HUES6 (cell line): Measurements from ENCODE around the gene KLF16.
"Not testable (repeated sequence)": the region's sequence is repeated elsewhere in the genome, so short reads cannot be mapped to it uniquely, and the experiment has no call there.

Experiments used
- H3K27ac ChIP-seq: 2 replicates; pipeline ENCODE4 v1.7.0; 2013; ENCODE audit warnings: low read depth, mild to moderate bottlenecking, low read length, inconsistent platforms
- H3K27me3 ChIP-seq: 2 replicates; pipeline ENCODE4 v1.6.1; 2013; ENCODE audit warnings: low read length; ENCODE audit not compliant: control insufficient read depth, insufficient read depth
- H3K36me3 ChIP-seq: 2 replicates; pipeline ENCODE4 v1.6.1; 2013; ENCODE audit warnings: low read length; ENCODE audit not compliant: control insufficient read depth, insufficient read depth
- H3K4me1 ChIP-seq: 2 replicates; pipeline ENCODE4 v1.6.1; 2013; ENCODE audit warnings: low read length; ENCODE audit not compliant: control insufficient read depth, insufficient read depth
- H3K4me3 ChIP-seq: 2 replicates; pipeline ENCODE4 v1.5.1; 2013; ENCODE audit warnings: low read depth, low read length
- H3K9ac ChIP-seq: one replicate; pipeline ENCODE4 v1.6.1; 2013; ENCODE audit warnings: mild to moderate bottlenecking, low read length
- H3K9me3 ChIP-seq: 2 replicates; pipeline ENCODE4 v1.6.1; 2013; ENCODE audit warnings: low read depth, low read length; ENCODE audit not compliant: control insufficient read depth, insufficient read depth

The KLF16 gene

DNA sequence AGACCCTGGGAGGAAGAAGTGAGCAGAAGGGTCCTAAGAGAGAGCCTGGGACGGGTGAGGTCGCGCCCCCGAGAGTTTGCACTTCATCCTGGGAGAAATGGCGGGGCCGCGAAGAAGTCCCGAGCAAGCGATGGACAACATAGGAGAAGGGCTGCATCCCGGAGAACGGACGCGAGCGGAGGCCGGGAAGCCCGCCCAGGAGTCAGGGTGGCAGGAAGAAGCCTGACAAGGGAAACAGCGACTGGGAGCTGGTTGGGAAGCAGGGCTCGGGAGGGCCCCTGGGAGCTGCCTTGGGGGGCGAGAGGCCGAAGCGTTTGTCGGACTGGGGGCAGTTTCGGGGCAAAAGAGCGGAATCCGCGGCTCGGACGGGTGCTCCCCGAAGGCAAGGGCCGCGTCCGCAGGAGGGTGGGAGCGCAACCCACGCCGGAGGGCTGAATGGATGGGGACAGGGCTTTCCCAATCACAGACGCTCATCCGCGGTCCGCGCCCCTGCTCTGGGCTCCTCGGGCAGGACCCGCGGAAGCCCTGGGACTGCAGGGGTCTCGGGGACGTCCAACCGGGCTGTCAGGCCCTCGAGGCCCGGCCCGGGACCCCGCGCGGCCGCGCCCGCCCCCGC, 21.4 kb upstream of the KLF16 start:
- H3K4me3 ChIP-seq = peak overlapping the region; percentile 91

DNA sequence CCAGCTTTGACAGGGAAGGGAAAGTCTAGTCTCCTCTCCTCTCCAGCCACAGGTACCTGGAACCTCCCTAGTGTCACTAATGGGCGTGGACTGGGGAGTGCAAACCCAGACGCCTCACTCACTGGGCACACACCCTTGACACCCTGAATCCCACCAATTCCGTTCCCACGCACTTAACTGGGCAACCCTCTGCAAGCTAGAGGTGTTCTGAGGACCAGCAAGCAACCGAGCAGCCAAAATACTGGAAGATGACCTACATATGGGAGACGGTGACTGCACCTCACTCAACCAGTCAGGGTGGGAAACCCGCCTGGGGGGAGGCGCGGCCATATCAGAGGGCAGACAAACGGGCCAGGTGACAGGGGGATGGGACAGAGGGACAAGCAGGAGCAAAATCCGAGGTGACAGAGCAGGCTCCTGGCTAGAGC, 20.9 kb upstream of the KLF16 start:
- Histone ChIP-seq H3K4me1 (peaks cover 34% of the 10 kb centered on the region), H3K9ac (peak overlapping the region; percentile 85), H3K27ac (no peak overlapping the region), H3K27me3 (no peaks in the 10 kb centered on the region), H3K36me3 (no peaks in the 10 kb centered on the region), H3K9me3 (no peaks in the 10 kb centered on the region), H3K4me3 (peak overlapping the region; percentile 91)

More for the DNA sequence above, 21.4 kb upstream of the KLF16 start:
- no peaks in the 10 kb centered on the region for H3K9me3 ChIP-seq
- no peaks in the 10 kb centered on the region for H3K27me3 ChIP-seq
- H3K36me3 ChIP-seq = no peaks in the 10 kb centered on the region
- H3K4me1 ChIP-seq = peaks cover 34% of the 10 kb centered on the region
- H3K9ac ChIP-seq = peak overlapping the region; percentile 85
- H3K27ac ChIP-seq = no peak overlapping the region

DNA sequence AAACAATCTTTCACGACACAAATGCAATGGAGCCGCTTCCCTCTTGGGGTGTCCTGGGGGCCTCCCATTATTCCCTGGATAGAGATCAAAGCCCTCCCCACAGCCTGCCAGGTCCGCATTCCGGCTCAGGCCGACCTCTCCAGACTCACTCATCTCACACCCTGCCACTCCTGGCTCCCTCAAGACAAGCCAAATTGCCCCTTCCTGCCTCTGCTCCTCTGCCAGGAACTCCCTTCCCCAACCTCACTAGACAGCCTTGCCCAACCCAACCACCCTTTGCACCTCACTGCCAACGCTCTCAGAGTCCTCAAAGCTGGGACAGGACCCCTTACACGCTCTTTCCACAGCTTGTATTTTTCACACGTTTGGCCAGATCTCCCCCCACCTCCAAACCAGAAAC, 20.4 kb upstream of the KLF16 start:
- H3K4me1 ChIP-seq = peaks cover 34% of the 10 kb centered on the region
- no peak overlapping the region for H3K27ac ChIP-seq
- peak overlapping the region; percentile 91 for H3K4me3 ChIP-seq
- no peaks in the 10 kb centered on the region for H3K36me3 ChIP-seq
- peak overlapping the region; percentile 85 for H3K9ac ChIP-seq
- no peaks in the 10 kb centered on the region for H3K27me3 ChIP-seq
- H3K9me3 ChIP-seq = no peaks in the 10 kb centered on the region

GRCh38 chr19:1882786-1883692, 19.7 kb upstream of the KLF16 start:
- Histone ChIP-seq H3K9me3 (no peaks in the 10 kb centered on the region), H3K27ac (no peak overlapping the region), H3K36me3 (no peaks in the 10 kb centered on the region), H3K27me3 (no peaks in the 10 kb centered on the region), H3K4me1 (peaks cover 32% of the 10 kb centered on the region), H3K4me3 (peak overlapping the region; percentile 22; the same call in 1 of the 2 replicates), H3K9ac (peak overlapping the region; percentile 45)

GRCh38 chr19:1882089-1882785, 18.9 kb upstream of the KLF16 start:
- Histone ChIP-seq H3K4me1 (peaks cover 24% of the 10 kb centered on the region), H3K27ac (peak overlapping the region; percentile 25; the same call in 1 of the 2 replicates), H3K27me3 (no peaks in the 10 kb centered on the region), H3K36me3 (no peaks in the 10 kb centered on the region), H3K9ac (peak overlapping the region; percentile 45), H3K9me3 (no peaks in the 10 kb centered on the region), H3K4me3 (peak overlapping the region; percentile 22; the same call in 1 of the 2 replicates)

- H3K9ac ChIP-seq, H3K9me3 ChIP-seq, H3K36me3 ChIP-seq, H3K27me3 ChIP-seq, H3K4me3 ChIP-seq: not testable (repeated sequence)
- H3K4me1 ChIP-seq = peaks cover 22% of the 10 kb centered on the region
- H3K27ac ChIP-seq = peak overlapping the region; percentile 25; the same call in 1 of the 2 replicates
Observed at GRCh38 chr19:1881393-1882088, 18.2 kb upstream of the KLF16 start.

GRCh38 chr19:1880611-1881392, 17.4 kb upstream of the KLF16 start:
- Histone ChIP-seq H3K4me1 (peaks cover 22% of the 10 kb centered on the region), H3K9ac (no peak overlapping the region), H3K27ac (no peak overlapping the region), H3K36me3 (no peaks in the 10 kb centered on the region), H3K27me3 (no peaks in the 10 kb centered on the region), H3K4me3 (no peak overlapping the region), H3K9me3 (no peaks in the 10 kb centered on the region)

- H3K27ac ChIP-seq, H3K4me3 ChIP-seq, H3K9me3 ChIP-seq, H3K27me3 ChIP-seq, H3K36me3 ChIP-seq, H3K9ac ChIP-seq: not testable (repeated sequence)
- peaks cover 23% of the 10 kb centered on the region for H3K4me1 ChIP-seq
Observed at GRCh38 chr19:1879982-1880381, 16.6 kb upstream of the KLF16 start.

DNA sequence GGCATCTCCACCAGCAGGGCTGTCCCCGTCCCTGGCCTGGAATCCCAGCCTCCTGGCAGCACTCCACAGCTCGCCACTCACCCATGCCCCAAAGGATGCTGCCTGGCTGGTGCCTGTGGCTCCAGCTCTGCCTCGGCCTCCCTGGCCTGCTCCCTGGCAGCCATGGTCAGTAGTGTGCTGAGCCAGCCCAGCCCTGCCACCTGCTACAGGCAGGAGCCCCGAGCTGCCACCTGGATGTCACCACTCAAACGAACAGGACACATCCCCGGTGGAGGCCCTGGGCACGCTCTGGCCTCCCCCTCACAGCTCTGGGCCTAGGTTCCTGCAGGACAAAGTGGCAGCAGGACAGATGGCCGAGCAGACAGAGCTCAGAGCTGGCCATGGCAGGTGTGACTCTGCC, 15.2 kb upstream of the KLF16 start:
- H3K27me3 ChIP-seq, H3K9me3 ChIP-seq, H3K9ac ChIP-seq, H3K4me3 ChIP-seq, H3K27ac ChIP-seq, H3K36me3 ChIP-seq: not testable (repeated sequence)
- H3K4me1 ChIP-seq = peaks cover 16% of the 10 kb centered on the region

DNA sequence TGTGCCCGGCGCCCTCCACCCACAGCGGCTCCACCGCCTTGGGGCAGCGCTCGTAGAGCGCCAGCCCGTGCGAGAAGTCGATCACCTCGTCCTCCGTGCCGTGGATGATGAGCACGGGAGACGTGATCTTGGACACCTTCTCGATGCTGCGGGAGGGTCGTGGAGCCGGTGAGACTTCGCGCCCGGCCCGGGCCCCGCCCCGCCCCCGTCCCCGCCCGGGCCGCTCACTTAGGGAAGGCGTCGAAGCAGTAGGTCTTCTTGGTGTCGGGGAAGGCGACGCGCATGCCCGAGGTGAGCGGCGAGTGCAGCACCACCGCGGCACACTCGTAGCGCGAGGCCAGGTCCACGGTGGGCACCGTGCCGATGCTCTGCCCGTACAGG, 13.9 kb upstream of the KLF16 start:
- H3K27me3 ChIP-seq, H3K9ac ChIP-seq, H3K9me3 ChIP-seq, H3K4me1 ChIP-seq, H3K27ac ChIP-seq, H3K36me3 ChIP-seq: not testable (repeated sequence)
- peak overlapping the region; percentile 41 for H3K4me3 ChIP-seq
